C4-2B (cell line): ENCODE results near the gene PLD5.

Source experiments
- H3K27ac ChIP-seq: fragments of 450-650 bp; 2 replicates; pipeline ENCODE4 v1.5.1; 2017
- CTCF ChIP-seq: fragments of 450-650 bp; conservative IDR thresholded peaks from 2 replicates; pipeline ENCODE4 v1.5.1; 2017; ENCODE audit warnings: mild to moderate bottlenecking
- ZFX ChIP-seq: fragments of 450-650 bp; IDR thresholded peaks from 2 replicates; pipeline ENCODE4 v1.6.1; 2017

Gene PLD5

GRCh38 chr1:242546849-242547729, 22.6 kb upstream of the PLD5 start:
- TF ChIP-seq CTCF = no peak
- no peak for TF ChIP-seq ZFX
- no peak overlapping the region for H3K27ac ChIP-seq

- TF ChIP-seq CTCF = no peak
- H3K27ac ChIP-seq = no peak overlapping the region
These were observed 21.9 kb upstream of the PLD5 start for GRCh38 chr1:242546441-242546840.

- H3K27ac ChIP-seq = no peak overlapping the region
- TF ChIP-seq ZFX (no peak), CTCF (no peak)
These were observed 19.6 kb upstream of the PLD5 start for GRCh38 chr1:242544071-242544470.

- no peak for TF ChIP-seq CTCF
- no peak for TF ChIP-seq ZFX
- H3K27ac ChIP-seq = no peak overlapping the region
These were observed 17.8 kb upstream of the PLD5 start for GRCh38 chr1:242542271-242542670.

GRCh38 chr1:242535986-242536385, 11.5 kb upstream of the PLD5 start:
- TF ChIP-seq CTCF (no peak), ZFX (no peak)
- no peak overlapping the region for H3K27ac ChIP-seq

GRCh38 chr1:242534753-242535152, 10.3 kb upstream of the PLD5 start:
- H3K27ac ChIP-seq = no peak overlapping the region
- TF ChIP-seq ZFX (no peak), CTCF (no peak)

- H3K27ac ChIP-seq = no peak overlapping the region
- TF ChIP-seq ZFX (no peak), CTCF (no peak)
These were observed 6.3 kb upstream of the PLD5 start for GRCh38 chr1:242530761-242531160.
